ENCODE data around the gene CHD9.
"Not testable (repeated sequence)": the region's sequence is repeated elsewhere in the genome, so short reads cannot be mapped to it uniquely, and the experiment has no call there.

CHD9 gene

DNA sequence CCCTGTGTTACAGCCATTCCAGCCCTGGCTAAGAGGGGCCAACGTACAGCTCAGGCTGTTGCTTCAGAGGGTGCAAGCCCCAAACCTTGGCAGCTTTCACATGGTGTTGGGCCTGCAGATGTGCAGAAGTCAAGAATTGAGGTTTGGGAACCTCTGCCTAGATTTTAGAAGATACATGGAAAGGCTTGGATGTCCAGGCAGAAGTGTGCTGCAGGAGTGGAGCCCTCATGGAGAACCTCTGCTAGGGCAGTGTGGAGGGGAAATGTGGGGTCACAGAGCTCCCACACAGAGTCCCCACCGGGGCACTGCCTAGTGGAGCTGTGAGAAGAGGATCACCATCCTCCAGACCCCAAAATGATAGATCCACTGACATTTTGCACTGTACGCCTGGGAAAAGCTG is 130.9 kb downstream of the CHD9 start:
- not testable (repeated sequence) for DNase-seq (ENCODE audit: low spot score); FAIRE-seq

DNA sequence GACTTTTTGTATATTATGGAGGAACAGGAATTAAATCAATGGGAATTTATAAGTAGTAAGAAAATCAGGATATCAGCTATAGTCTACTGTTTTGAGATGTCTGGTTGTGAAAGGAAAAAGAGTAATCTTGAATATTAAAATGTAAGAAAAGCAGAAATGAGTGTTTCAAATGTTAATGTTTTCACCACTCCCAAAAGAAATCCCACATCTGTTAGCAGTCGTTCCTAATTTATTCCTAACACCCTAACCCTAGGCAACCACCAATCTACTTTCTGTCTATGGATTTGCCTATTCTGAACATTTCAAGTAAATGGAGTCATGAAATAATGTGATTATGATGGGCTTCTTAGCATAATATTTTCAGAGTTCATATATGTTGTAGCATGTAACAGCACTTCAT is 133.0 kb downstream of the CHD9 start:
- FAIRE-seq (no peak), DNase-seq (ENCODE audit: low spot score) (no peak)

- FAIRE-seq (no peak), DNase-seq (ENCODE audit: low spot score) (no peak)
Measured at GRCh38 chr16:53191413-53191812, 136.6 kb downstream of the CHD9 start.

DNA sequence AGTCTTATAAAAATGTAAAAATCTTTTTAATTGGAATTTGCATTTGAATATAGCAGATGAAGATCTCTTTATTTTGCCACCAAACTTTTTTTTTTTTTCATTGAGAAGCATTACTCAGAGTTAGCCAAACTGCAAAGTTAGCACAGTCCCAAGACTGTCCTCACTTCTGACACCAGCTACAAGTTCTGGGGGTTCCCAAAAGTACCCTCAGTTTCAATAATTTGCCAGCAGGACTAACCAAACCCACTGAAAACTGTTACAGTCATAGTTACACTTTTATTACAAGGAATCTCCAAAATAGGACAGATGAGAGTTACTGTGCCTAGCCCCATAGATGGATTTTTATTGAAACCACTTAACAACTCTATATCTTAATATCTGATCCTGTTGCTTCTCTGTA is 144.1 kb downstream of the CHD9 start:
- no peak for DNase-seq (ENCODE audit: low spot score)
- no peak for FAIRE-seq

GRCh38 chr16:53201900-53202299 is 147.1 kb downstream of the CHD9 start:
- DNase-seq (ENCODE audit: low spot score) (no peak), FAIRE-seq (no peak)

- DNase-seq (ENCODE audit: low spot score) = no peak
- no peak for FAIRE-seq
Measured at GRCh38 chr16:53202398-53202797, 147.6 kb downstream of the CHD9 start.

DNA sequence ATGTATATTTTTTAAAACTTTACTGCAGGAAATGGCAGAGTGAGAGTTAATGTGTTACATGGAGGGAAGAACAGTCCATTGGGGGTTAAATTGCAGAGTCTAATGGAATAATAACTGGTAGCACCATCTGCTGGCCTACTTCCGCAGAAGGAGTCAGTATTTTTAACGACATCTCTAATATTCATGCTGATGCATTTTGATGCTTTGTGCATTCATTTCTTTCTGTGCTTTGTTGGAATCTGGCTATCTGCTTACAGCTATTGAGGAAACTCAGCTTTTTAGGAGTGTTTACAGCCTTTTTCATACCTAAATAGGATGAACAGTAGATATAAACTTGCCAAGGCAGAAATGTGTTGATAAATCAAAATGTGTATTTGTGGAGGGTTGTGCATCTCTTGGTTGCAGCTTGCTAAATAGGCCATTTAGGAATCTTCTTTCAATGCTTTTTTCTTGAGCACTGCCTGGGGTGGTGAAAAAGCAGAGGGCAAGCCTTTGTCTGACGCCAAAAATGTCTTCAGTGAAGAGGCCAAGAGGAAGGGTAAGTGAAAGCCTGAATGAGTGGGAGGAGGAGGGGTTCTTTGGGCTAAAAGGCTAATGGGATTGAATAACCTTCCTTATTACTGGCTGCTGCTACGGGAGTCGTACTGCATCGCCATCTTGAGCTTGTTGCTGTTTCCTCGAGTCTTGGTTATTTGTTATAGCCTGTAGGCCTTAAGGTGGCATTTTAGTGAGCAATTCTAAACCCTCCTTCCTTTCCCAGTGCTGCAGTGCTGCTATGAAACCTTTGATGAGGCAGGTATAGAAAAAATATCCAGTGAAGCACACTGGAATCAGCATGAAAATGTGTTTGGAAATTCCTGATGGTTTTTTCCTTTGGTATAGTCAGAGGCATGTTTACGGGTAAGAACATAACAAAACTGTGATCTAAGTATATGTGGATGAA is 153.3 kb downstream of the CHD9 start:
- DNase-seq (ENCODE audit: low spot score) (peak; percentile 79), FAIRE-seq (peak; percentile 84)

DNA sequence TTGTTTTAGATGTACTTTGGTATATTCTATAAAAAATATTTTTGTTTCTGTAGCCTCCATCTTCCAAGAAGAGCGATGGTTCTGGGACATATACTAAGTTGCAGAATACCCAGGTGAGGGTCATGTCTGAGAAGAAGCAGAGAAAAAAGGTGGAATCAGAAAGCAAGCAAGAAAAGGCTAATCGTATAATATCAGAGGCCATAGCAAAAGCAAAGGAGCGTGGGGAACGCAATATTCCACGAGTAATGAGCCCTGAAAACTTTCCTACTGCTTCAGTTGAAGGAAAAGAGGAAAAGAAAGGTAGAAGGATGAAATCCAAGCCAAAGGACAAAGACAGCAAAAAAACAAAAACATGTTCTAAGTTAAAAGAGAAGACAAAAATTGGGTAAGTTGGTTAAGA is 154.6 kb downstream of the CHD9 start:
- FAIRE-seq (no peak), DNase-seq (ENCODE audit: low spot score) (no peak)

- FAIRE-seq = no peak
- DNase-seq (ENCODE audit: low spot score) = no peak
Measured at GRCh38 chr16:53209877-53210276, 155.1 kb downstream of the CHD9 start.

DNA sequence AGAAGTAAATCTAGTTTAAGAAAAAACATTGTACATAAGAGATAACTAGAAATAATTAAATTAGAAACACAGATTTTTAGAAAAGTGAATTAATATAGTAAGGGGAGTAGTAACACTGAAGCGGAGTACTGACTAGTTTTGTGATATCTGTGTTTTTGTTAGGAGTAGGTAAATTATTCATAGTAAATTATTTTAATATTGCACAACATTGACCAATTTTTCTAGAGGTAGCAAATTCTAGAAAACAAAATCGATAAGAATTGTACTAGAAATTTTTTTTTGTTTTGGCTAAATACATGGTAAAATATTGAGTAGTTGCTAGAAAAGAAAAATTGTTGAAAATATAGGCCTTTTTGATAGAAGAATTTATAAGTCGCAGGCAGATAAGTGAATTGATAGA is 156.5 kb downstream of the CHD9 start:
- DNase-seq (ENCODE audit: low spot score) (no peak), FAIRE-seq (no peak)

DNA sequence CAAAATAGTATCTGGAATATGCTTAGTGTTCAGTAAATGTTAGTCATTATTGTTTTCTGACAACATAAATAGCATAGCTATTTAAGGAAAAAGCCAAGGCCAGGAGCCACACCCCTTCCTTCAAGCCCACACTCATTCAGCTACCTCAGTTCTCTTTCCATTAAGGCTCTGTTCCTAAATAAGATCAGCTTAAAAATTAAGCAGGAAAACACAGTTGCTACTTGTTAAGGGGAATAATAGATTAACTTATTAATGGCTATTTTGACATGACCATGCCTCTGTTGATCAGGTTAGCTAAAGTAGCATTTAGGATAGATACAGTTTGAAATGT is 158.1 kb downstream of the CHD9 start:
- FAIRE-seq = no peak

DNA sequence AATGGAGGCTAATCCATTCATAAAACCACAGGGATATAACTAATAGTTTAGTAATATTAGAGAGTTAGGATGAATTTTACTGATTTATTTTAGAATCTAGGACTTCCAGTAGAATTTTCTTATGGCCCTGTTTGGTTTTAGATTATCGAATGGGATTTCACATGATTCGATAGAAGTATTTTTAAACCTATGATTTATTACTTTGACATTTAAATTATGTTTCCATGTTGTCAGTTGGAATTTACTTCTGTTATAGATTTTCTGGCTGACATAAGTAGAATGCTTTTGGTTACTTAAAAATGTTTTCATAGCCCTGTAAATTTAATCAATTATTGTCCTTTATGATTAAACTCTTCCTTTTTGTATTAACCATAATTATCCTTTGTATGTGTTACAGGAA is 158.8 kb downstream of the CHD9 start:
- no peak for DNase-seq (ENCODE audit: low spot score)
- FAIRE-seq = peak; percentile 34

More for the DNA sequence above, 158.1 kb downstream of the CHD9 start:
- no peak for DNase-seq (ENCODE audit: low spot score)

DNA sequence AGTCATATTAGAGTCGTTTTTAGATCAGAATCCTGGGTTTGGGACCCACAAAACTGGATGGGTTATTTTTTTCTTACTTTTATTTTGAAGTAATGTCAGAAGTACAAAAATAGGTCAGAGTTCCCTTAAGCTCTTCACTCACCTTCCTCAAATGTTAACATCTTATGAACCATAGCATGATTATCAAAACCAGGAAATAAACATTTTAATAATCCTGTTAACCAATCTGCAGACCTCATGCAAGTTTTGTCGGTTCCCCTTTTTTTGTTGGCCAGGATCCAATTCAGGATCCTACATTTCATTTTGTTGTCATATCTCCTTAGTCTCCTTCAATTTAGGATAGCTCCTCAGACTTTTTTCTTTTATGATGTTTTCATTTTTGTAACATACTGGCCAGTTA is 162.0 kb downstream of the CHD9 start:
- FAIRE-seq = no peak

GRCh38 chr16:53219371-53219770 is 164.6 kb downstream of the CHD9 start:
- DNase-seq (ENCODE audit: low spot score) (no peak), FAIRE-seq (no peak)

More for the DNA sequence above, 162.0 kb downstream of the CHD9 start:
- no peak for DNase-seq (ENCODE audit: low spot score)

GRCh38 chr16:53219795-53220454 is 165.1 kb downstream of the CHD9 start:
- DNase-seq (ENCODE audit: low spot score) (no peak), FAIRE-seq (no peak)

- DNase-seq (ENCODE audit: low spot score) (no peak), FAIRE-seq (no peak)
Measured at GRCh38 chr16:53220585-53220984, 165.8 kb downstream of the CHD9 start.

DNA sequence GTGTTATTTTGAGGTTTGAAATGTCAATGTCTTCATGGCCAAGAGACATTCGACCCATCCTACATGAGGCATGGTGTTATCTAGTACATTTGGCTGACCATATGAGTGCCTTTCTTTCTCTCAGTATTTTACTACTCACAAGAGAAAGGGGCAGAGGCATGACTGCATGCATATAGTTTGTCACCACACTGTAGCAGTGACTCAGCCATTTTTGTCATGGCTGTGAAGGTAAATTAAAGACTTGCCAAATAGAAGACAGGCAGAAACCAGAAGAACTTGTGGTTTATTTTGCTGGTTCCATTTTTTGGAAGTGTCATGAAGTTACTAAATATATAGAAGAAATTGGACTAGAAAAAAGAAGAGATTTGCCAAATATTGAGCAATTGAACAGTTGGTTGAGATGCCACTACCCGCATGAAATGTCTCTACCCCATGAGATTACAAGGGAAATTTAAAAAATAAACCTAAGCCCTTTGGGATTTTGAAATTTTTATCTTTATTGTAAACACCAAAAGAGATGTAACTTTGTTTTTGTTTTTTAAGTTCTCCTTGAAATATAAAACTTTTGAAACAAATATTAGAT is 170.3 kb downstream of the CHD9 start:
- FAIRE-seq (peak; percentile 51), DNase-seq (ENCODE audit: low spot score) (peak; percentile 36)

GRCh38 chr16:53232826-53233529 is 178.2 kb downstream of the CHD9 start:
- DNase-seq (ENCODE audit: low spot score) (no peak), FAIRE-seq (no peak)

- FAIRE-seq (no peak), DNase-seq (ENCODE audit: low spot score) (no peak)
Measured at GRCh38 chr16:53234836-53235235, 180.0 kb downstream of the CHD9 start.

DNA sequence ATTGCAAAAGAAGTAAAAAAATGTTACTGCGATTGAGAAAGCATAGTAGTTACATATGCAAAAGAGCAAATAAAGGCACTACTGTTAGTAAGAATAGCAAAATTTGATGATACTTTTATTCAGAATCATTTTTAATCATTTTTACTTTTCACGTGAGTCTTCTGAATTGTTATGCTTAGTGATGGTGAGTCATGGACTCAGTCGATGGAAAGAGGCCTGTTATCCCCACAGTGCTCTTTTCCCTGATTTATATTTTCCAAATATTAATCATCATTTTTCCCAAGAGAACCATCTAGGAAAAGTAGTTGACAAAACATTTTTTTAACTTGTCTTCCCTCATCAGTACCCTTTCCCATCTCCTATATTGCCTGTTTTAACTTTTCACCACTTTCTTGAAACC is 181.1 kb downstream of the CHD9 start:
- DNase-seq (ENCODE audit: low spot score) = no peak
- FAIRE-seq = no peak

DNA sequence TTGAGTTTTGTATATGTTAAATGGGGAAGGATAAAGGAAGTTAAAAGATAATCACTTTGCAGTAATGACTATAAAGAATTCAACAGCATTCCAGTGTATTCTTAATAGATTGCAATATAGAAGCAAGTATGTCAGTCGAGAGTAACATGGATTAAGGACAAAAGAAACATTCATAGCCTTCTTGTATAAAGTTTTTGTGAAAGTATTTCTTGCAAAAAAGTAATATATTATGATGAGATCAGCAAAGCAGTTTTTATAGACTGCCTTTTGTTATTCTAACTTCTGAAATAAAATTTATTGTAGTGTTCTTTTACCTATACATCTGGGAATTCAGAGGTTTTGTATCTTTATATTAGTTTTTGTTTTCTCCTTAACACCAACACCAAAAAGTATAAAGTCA is 194.5 kb downstream of the CHD9 start:
- FAIRE-seq (no peak), DNase-seq (ENCODE audit: low spot score) (no peak)

GRCh38 chr16:53257001-53257400 is 202.2 kb downstream of the CHD9 start:
- DNase-seq (ENCODE audit: low spot score) (peak; percentile 16), FAIRE-seq (no peak)

All from RCC 7860 (cell line).